Osteoblast (primary cell): ENCODE data around the gene OLA1. TPM values are rescaled to one million over a fixed set of nuclear protein-coding genes. Genes with fewer than 3 reads are reported as not detected.
A peak's percentile ranks its signal among the peaks of the same experiment; 100 is the strongest.

Source experiments
- DNase-seq: peaks from one replicate; pipeline ENCODE4 v3.0.0; 2011; ENCODE audit warnings: low spot score, mixed read lengths; ENCODE audit not compliant: insufficient read length; ENCODE audit errors: missing footprints
- H2AFZ ChIP-seq: 2 replicates; pipeline ENCODE4 v1.6.0; 2011; ENCODE audit warnings: mild to moderate bottlenecking, low read length
- H3K27ac ChIP-seq: 2 replicates; pipeline ENCODE4 v1.5.1; 2011; ENCODE audit warnings: mild to moderate bottlenecking, low read depth, low read length, moderate library complexity
- H3K27me3 ChIP-seq: 2 replicates; pipeline ENCODE4 v1.6.0; 2012; ENCODE audit warnings: mild to moderate bottlenecking, control low read depth, inconsistent platforms, low read length, moderate library complexity; ENCODE audit not compliant: insufficient read depth
- H3K36me3 ChIP-seq: 2 replicates; pipeline ENCODE4 v1.5.1; 2011; ENCODE audit warnings: mild to moderate bottlenecking, low read length, control low read depth, moderate library complexity; ENCODE audit not compliant: insufficient read depth
- H3K4me1 ChIP-seq: 2 replicates; pipeline ENCODE4 v1.5.1; 2011; ENCODE audit warnings: mild to moderate bottlenecking, low read length, control low read depth, moderate library complexity; ENCODE audit not compliant: insufficient read depth
- H3K4me2 ChIP-seq: 2 replicates; pipeline ENCODE4 v1.6.0; 2011; ENCODE audit warnings: mild to moderate bottlenecking, low read length; ENCODE audit not compliant: insufficient read depth
- H3K4me3 ChIP-seq: fragments of 200-600 bp; sonication (generic); 3 replicates; pipeline ENCODE4 v1.5.1; 2012; ENCODE audit warnings: mild to moderate bottlenecking, low read length, inconsistent platforms; ENCODE audit not compliant: insufficient read depth
- H3K79me2 ChIP-seq: 2 replicates; pipeline ENCODE4 v1.6.0; 2012; ENCODE audit warnings: mild to moderate bottlenecking, low read length, control low read depth, inconsistent platforms; ENCODE audit not compliant: insufficient read depth
- H3K9me3 ChIP-seq: 2 replicates; pipeline ENCODE4 v1.5.1; 2011; ENCODE audit warnings: low read depth, low read length, control low read depth
- H4K20me1 ChIP-seq: 2 replicates; pipeline ENCODE4 v1.6.0; 2012; ENCODE audit warnings: mild to moderate bottlenecking, low read length, control low read depth; ENCODE audit not compliant: insufficient read depth
- CTCF ChIP-seq: IDR thresholded peaks from 2 replicates; pipeline ENCODE4 v1.5.1; 2011; ENCODE audit warnings: mild to moderate bottlenecking, low read depth, low read length, moderate library complexity; ENCODE audit errors: extremely low read depth
- total RNA-seq: library from RNA; depleted of rRNA; stranded (reverse); fragments of >200 nt; gene quantifications from 2 replicates; pipeline ENCODE4 v1.2.3, GENCODE V29; 2012

OLA1 gene
- total RNA-seq, 1 donor = 79.3 TPM

DNA sequence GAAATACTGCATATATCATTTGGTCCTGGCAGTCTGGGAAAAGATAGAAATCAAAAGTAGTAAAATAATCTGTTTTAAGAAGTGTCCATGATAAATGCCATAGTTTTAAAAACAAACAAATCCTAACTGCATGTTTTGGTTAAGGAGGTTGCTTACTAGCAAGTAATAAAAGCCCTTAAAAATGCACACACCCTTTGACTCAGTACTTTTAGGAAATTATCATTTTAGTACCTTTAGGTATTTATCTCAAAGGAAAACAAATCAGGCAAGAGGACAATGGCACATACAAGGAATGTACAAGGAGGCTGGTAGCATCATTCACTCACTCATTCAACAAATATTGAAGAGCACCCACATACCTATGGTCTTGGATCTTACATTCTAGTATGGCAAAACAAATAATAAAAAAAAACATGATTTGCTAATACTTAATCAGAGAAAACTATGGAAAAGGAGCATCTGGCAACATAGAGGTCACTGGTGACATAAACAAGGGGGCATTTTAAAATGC is 67.6 kb downstream of the OLA1 start:
- H3K27ac ChIP-seq = no peak overlapping the region
- no peaks in the 10 kb centered on the region for H3K27me3 ChIP-seq
- TF ChIP-seq CTCF = no peak
- no peak for DNase-seq
- H3K4me2 ChIP-seq = no peak overlapping the region
- H3K4me3 ChIP-seq = no peak overlapping the region
- H3K9me3 ChIP-seq = no peaks in the 10 kb centered on the region
- H4K20me1 ChIP-seq = no peaks in the 10 kb centered on the region
- peaks cover 53% of the 10 kb centered on the region for H3K79me2 ChIP-seq
- no peak overlapping the region for H2AFZ ChIP-seq
- H3K36me3 ChIP-seq = no peaks in the 10 kb centered on the region
- peaks cover 5% of the 10 kb centered on the region for H3K4me1 ChIP-seq

DNA sequence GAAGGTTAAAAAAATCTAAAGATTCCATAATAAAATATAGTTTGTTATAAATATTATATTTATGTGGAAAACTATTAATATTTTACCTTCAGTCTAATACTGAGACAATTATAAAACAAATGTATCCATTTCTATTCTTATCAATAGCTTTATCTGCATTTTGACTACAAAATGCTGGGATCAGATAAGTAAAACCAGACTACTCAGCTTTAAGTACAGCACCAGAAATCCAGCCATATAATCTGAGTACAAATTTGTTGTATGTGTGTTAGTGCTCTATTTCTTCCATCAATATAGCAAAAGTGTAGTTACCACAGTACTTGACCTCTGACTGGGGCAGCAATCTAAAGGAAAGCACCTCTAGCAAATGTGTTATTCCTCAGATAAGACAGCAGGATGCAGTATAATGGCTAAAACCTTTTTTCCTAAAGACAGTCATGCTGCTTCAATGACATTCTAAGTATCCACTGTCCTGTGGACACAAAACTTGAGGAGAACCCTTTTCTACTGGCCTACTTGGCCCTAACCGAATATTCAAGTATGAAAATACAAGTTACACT is 68.1 kb downstream of the OLA1 start:
- no peaks in the 10 kb centered on the region for H3K27me3 ChIP-seq
- H3K36me3 ChIP-seq = no peaks in the 10 kb centered on the region
- H2AFZ ChIP-seq = no peak overlapping the region
- H3K4me3 ChIP-seq = no peak overlapping the region
- H3K4me2 ChIP-seq = no peak overlapping the region
- no peaks in the 10 kb centered on the region for H3K9me3 ChIP-seq
- no peaks in the 10 kb centered on the region for H4K20me1 ChIP-seq
- peaks cover 5% of the 10 kb centered on the region for H3K4me1 ChIP-seq
- no peak for TF ChIP-seq CTCF
- DNase-seq = no peak
- no peak overlapping the region for H3K27ac ChIP-seq
- peaks cover 57% of the 10 kb centered on the region for H3K79me2 ChIP-seq

DNA sequence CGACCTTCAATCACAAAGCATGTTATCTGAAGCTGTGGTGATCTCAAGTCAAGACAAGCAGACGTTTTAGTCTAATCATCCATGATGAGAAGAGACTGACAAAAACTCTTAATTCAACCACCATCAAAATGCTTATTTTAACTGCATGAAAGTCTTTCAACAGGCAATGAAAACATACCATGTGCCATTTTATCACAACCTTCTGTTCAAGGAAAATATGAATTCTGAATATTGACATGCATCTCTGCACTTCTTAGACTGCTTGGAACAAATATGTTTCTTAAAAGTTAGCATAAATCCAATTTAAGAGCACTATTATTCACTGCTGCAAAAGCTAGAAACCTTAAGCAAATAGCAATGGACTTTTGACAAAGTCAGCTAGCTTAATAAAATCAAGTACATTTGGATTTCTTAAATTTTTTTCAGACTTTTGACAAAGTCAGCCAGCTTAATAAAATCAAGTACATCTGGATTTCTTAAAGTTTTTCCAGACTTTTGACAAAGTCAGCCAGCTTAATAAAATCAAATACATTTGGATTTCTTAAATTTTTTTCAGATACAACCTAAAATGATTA is 70.9 kb downstream of the OLA1 start:
- no peak overlapping the region for H2AFZ ChIP-seq
- no peaks in the 10 kb centered on the region for H3K36me3 ChIP-seq
- no peak overlapping the region for H3K4me3 ChIP-seq
- no peak for DNase-seq
- TF ChIP-seq CTCF = no peak
- no peaks in the 10 kb centered on the region for H3K27me3 ChIP-seq
- H3K4me2 ChIP-seq = no peak overlapping the region
- peaks cover 5% of the 10 kb centered on the region for H3K4me1 ChIP-seq
- peaks cover 47% of the 10 kb centered on the region for H3K79me2 ChIP-seq
- H4K20me1 ChIP-seq = peaks cover 3% of the 10 kb centered on the region
- peak overlapping the region; percentile 30 for H3K27ac ChIP-seq
- no peaks in the 10 kb centered on the region for H3K9me3 ChIP-seq

DNA sequence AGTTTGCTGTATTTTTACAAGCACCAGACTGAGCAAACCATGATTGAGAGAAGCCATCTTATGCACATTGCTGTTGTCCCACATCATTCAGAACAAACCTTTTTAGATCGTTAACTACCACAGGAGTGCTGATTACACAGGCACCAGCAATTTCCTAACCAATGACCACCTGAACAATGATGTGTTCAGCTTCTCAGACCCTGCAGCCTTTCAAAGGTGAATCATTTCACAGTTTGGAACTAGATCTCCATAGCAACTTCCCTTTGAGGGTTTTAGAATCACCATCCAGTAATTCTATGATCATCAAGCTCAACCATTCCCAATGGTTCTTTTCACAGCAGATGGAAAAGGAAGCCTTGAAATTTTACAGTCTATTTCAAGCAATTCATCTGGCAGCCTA is 71.4 kb downstream of the OLA1 start:
- peaks cover 5% of the 10 kb centered on the region for H3K4me1 ChIP-seq
- H3K36me3 ChIP-seq = no peaks in the 10 kb centered on the region
- peaks cover 52% of the 10 kb centered on the region for H3K79me2 ChIP-seq
- no peak for TF ChIP-seq CTCF
- H2AFZ ChIP-seq = no peak overlapping the region
- no peak overlapping the region for H3K4me2 ChIP-seq
- no peak overlapping the region for H3K4me3 ChIP-seq
- H4K20me1 ChIP-seq = peaks cover 7% of the 10 kb centered on the region
- H3K9me3 ChIP-seq = no peaks in the 10 kb centered on the region
- DNase-seq = peak; percentile 53
- peak overlapping the region; percentile 30 for H3K27ac ChIP-seq
- H3K27me3 ChIP-seq = no peaks in the 10 kb centered on the region
